Skeletal muscle satellite cell (primary cell): ENCODE data around the gene RHO.
"Not testable (repeated sequence)": the region's sequence is repeated elsewhere in the genome, so short reads cannot be mapped to it uniquely, and the experiment has no call there.

Experiments
- H3K27me3 ChIP-seq: 2 replicates; pipeline ENCODE4 v1.7.0; 2013; ENCODE audit warnings: low read length; ENCODE audit not compliant: control insufficient read depth, insufficient read depth
- H3K36me3 ChIP-seq: 2 replicates; pipeline ENCODE4 v1.7.0; 2013; ENCODE audit warnings: mild to moderate bottlenecking, control low read depth, low read length; ENCODE audit not compliant: insufficient read depth
- H3K4me1 ChIP-seq: 2 replicates; pipeline ENCODE4 v1.7.0; 2013; ENCODE audit warnings: low read length; ENCODE audit not compliant: control insufficient read depth, insufficient read depth
- H3K4me2 ChIP-seq: 2 replicates; pipeline ENCODE4 v1.7.0; 2013; ENCODE audit warnings: mild to moderate bottlenecking, low read length
- H3K4me3 ChIP-seq: 2 replicates; pipeline ENCODE4 v1.7.0; 2013; ENCODE audit warnings: low read length
- H3K9ac ChIP-seq: 2 replicates; pipeline ENCODE4 v1.7.0; 2013; ENCODE audit warnings: mild to moderate bottlenecking, low read depth, low read length, moderate library complexity
- H3K9me3 ChIP-seq: replicated peaks from 2 replicates; pipeline ENCODE4 v1.7.0; 2013; ENCODE audit warnings: mild to moderate bottlenecking, control low read depth, low read length

RHO gene

GRCh38 chr3:129490273-129490675 is 38.2 kb upstream of the RHO start:
- peak overlapping the region; percentile 59 for H3K9ac ChIP-seq
- H3K4me2 ChIP-seq = no peak overlapping the region
- H3K4me1 ChIP-seq = peaks cover 59% of the 10 kb centered on the region
- H3K9me3 ChIP-seq = no peaks in the 10 kb centered on the region
- no peaks in the 10 kb centered on the region for H3K36me3 ChIP-seq
- H3K27me3 ChIP-seq = no peaks in the 10 kb centered on the region
- no peak overlapping the region for H3K4me3 ChIP-seq

- not testable (repeated sequence) for H3K4me3 ChIP-seq, H3K9me3 ChIP-seq, H3K4me2 ChIP-seq, H3K36me3 ChIP-seq, H3K27me3 ChIP-seq
- peaks cover 55% of the 10 kb centered on the region for H3K4me1 ChIP-seq
- peak overlapping the region; percentile 59 for H3K9ac ChIP-seq
Observed at GRCh38 chr3:129491077-129491476, 37.4 kb upstream of the RHO start.

- Histone ChIP-seq H3K27me3 (no peaks in the 10 kb centered on the region), H3K4me1 (peaks cover 48% of the 10 kb centered on the region), H3K4me3 (no peak overlapping the region), H3K9ac (peak overlapping the region; percentile 53), H3K9me3 (no peaks in the 10 kb centered on the region), H3K4me2 (no peak overlapping the region), H3K36me3 (peaks cover 2% of the 10 kb centered on the region)
Observed at GRCh38 chr3:129491794-129492193, 36.6 kb upstream of the RHO start.

- Histone ChIP-seq H3K4me1 (peaks cover 39% of the 10 kb centered on the region), H3K27me3 (no peaks in the 10 kb centered on the region), H3K9me3 (no peaks in the 10 kb centered on the region), H3K4me2 (no peak overlapping the region), H3K9ac (no peak overlapping the region), H3K4me3 (no peak overlapping the region), H3K36me3 (peaks cover 2% of the 10 kb centered on the region)
Observed at GRCh38 chr3:129492691-129493090, 35.7 kb upstream of the RHO start.

- H3K36me3 ChIP-seq = peaks cover 2% of the 10 kb centered on the region
- peaks cover 40% of the 10 kb centered on the region for H3K4me1 ChIP-seq
- H3K4me2 ChIP-seq = no peak overlapping the region
- no peaks in the 10 kb centered on the region for H3K9me3 ChIP-seq
- H3K4me3 ChIP-seq = no peak overlapping the region
- H3K27me3 ChIP-seq = no peaks in the 10 kb centered on the region
- H3K9ac ChIP-seq = no peak overlapping the region
Observed at GRCh38 chr3:129493206-129493605, 35.2 kb upstream of the RHO start.

- H3K4me2 ChIP-seq = peak overlapping the region; percentile 43
- H3K4me3 ChIP-seq = peak overlapping the region; percentile 38
- H3K9ac ChIP-seq = peak overlapping the region; percentile 31
- H3K9me3 ChIP-seq, H3K36me3 ChIP-seq, H3K27me3 ChIP-seq: not testable (repeated sequence)
- peaks cover 50% of the 10 kb centered on the region for H3K4me1 ChIP-seq
Observed at GRCh38 chr3:129494499-129494898, 33.9 kb upstream of the RHO start.

GRCh38 chr3:129495006-129495639 is 33.3 kb upstream of the RHO start:
- not testable (repeated sequence) for H3K4me3 ChIP-seq
- peaks cover 50% of the 10 kb centered on the region for H3K4me1 ChIP-seq

GRCh38 chr3:129497876-129498275 is 30.6 kb upstream of the RHO start:
- H3K9ac ChIP-seq, H3K9me3 ChIP-seq, H3K4me3 ChIP-seq, H3K4me2 ChIP-seq, H3K27me3 ChIP-seq: not testable (repeated sequence)
- peaks cover 27% of the 10 kb centered on the region for H3K4me1 ChIP-seq
- peaks cover 13% of the 10 kb centered on the region for H3K36me3 ChIP-seq

More at GRCh38 chr3:129495006-129495639, 33.3 kb upstream of the RHO start:
- H3K4me2 ChIP-seq = peak overlapping the region; percentile 30
- not testable (repeated sequence) for H3K27me3 ChIP-seq, H3K36me3 ChIP-seq, H3K9me3 ChIP-seq
- peak overlapping the region; percentile 50 for H3K9ac ChIP-seq

- Histone ChIP-seq H3K36me3 (peaks cover 15% of the 10 kb centered on the region), H3K4me1 (peaks cover 27% of the 10 kb centered on the region), H3K4me2 (peak overlapping the region; percentile 47)
- H3K27me3 ChIP-seq, H3K9ac ChIP-seq, H3K4me3 ChIP-seq, H3K9me3 ChIP-seq: not testable (repeated sequence)
Observed at GRCh38 chr3:129498603-129499488, 29.6 kb upstream of the RHO start.

- Histone ChIP-seq H3K36me3 (peaks cover 15% of the 10 kb centered on the region), H3K4me1 (peaks cover 20% of the 10 kb centered on the region)
- not testable (repeated sequence) for H3K27me3 ChIP-seq, H3K4me2 ChIP-seq, H3K9me3 ChIP-seq, H3K9ac ChIP-seq, H3K4me3 ChIP-seq
Observed at GRCh38 chr3:129499604-129500333, 28.7 kb upstream of the RHO start.

- H3K9ac ChIP-seq = no peak overlapping the region
- no peaks in the 10 kb centered on the region for H3K9me3 ChIP-seq
- H3K4me3 ChIP-seq = no peak overlapping the region
- peaks cover 15% of the 10 kb centered on the region for H3K36me3 ChIP-seq
- no peaks in the 10 kb centered on the region for H3K27me3 ChIP-seq
- no peak overlapping the region for H3K4me2 ChIP-seq
- peaks cover 15% of the 10 kb centered on the region for H3K4me1 ChIP-seq
Observed at GRCh38 chr3:129500334-129500658, 28.1 kb upstream of the RHO start.
